ENCODE results near the gene PDE2A.

Gene PDE2A

DNA sequence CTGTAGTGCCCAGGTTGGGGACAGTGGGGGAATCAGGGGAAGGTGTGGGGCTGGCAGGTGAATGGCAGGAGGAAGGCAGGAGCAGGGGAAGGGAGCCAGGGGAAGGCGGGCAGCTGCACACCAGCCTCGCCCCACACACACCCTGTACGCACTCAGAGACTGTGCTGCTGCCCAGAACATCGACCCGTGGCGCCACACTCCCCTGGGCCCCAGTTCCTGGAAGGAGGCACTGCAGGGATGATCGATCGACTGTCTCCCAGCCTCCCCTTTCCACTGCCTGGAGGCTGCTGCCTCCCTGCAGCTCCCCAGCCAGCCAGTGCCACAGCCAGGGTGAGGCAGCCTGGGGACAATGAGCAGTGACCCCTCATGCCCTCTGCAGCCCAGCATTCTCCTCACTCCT is 19.2 kb downstream of the PDE2A start:
- no peak for DNase-seq

DNA sequence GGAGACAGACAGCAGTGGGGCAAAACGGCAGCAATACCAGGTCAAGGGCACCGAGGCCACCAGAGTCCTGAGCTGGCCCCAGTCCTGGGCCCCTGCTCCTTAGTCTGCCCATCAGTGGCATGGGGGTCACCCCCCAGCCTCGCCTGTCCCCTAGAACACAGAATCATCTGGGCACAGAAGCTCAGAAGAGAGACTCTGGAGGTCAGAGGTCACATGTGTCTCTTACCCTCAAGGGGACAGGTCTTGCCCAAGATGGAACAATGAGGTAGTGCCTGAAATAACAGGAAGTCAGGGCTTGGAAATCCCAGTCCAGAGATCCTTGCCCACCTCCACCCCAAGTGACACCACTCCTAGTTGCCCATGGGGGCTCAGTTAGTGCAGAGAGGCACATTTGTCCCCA is 20.6 kb downstream of the PDE2A start:
- DNase-seq = no peak

DNA sequence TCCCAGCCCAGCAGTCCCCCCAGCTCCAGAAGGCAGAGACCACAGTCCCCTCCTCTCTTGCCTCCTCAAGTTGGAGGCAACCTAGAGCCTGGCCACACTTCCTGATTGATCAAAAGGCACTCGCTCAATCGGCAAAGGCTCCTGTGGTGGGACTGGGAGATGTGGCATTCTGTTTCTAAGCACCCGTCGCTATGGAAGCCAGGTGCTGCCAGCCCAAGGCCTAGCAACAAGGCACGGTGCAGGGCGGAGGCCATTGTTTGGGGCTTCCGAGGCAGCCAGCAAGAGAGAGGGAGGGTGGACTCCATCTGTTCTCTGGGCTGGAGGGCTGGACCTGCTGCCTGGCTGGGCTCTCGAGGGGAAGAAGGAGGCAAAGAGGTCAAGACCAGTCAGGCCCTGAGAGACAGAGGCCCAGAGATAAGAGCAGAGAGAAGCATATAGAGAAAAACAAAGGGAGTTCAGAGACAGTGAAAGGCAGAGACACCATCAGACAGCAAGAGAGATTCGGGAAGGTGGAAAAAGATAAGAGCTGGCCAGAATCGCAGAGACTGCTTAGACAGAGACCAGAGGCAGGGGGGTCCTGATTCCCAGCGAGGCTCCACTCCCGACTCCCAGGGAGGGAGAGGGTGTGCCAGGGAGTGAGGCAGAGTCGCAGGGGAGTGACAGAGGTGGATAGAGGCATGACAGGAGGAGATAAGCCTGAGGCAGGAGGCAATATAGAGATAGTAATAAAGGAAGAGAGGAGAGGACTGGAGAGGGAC is 21.2 kb downstream of the PDE2A start:
- no peak for DNase-seq

DNA sequence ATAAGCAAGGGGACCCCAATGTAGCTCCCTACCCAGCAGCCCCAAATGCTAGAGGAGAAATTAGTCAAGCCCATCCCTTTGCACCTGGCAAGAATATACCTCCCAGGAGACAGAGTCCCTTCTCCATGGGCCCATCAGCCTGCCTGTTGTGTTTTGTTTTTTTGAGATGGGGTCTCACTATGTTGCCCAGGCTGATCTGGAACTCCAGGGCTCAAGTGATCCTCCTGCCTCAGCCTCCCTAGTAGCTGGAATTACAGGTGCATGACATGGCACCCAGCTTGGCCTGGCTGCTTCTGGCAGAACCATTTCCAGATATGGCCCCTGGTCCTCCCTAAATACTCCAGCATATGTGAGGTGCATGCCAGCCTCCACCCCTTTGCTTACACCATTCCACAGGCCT is 22.1 kb downstream of the PDE2A start:
- no peak for DNase-seq

DNA sequence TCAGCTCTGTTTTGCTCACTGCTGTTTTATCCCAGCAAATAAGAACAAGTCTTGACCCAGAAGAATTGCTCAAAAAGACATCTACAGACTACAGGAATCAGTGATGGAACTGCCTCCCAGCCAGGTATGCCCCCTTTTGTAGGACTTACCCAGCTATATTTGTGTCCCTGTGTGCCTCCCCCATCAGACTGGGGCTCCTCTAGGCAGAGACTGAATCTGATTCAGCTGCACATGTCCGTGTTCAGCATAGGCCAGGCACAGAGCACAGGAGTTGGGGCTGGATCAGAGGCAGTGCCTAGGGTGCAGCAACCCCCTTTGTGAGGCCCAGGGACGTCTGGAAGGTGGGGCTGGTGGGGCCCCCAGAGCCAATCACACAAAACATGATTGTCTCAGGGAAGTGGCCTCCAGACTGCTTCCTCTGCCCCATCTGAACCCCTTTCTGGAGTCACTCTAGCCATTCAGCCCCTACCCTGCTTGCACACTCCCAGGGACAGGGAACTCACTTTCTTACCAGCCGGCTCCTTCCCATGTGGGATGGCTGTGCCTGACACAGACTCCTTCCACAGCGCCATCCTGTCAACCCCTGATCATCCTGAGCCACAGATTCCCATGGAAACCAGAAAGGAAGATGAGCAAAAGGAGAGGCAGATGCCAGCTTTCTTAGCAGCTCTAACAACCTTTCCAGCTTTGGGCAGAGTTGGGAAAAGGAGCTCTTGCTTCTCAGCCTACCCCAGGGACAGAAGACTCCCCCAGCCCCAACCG is 24.8 kb downstream of the PDE2A start:
- DNase-seq = no peak

DNA sequence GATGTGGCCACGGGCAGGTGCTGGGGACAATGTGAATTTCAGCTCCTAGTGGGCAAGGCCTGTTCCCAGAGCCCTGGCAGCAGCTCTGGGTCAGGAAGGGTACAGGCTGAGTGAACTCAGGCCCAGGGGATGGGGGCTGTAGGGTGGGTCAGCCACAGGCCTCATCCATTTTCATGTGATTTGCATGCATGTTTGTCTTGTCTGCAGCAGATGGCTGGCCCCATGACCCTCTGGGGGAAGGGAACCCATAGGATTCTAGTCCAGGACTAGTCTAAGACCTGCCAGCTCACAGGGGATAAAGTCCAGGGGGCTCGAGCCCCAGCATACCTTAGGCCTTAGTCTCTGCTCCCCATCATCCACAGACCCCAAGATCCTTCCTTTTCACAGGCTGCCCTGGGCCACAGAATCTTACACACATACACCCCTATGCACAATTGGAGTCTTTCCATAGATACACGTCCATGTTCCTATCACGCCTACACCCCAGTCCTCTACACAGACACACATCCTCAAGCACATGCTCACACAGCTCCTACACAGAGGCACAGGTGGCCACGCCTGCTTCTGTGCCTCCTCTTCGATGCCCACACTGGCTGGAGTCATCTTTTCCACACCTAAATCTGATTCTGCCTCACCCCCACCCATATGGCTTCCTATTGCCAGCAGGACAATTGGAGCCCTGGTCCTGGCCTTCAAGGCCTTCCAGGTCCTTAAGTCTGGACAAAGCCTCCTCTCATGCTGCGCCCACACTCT is 25.7 kb downstream of the PDE2A start:
- DNase-seq = no peak

DNA sequence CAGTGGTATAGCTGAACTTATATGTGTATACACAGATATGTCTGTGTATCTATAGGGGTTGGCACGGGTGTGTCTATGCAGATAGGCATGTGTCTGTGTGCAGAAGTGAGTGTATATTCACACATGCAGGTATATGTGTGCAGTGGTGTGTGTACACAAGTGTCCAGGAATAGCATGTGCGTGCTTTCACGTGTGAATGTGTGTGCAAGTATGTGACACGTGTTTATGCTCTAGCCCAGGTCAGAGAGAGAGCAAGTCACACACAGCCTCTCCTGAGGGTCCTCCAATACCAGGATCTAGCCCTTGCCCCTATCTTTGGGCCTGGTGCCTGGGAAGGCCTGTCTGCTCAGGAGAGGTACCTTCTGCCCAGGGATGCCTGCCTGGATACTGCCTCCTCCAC is 26.3 kb downstream of the PDE2A start:
- no peak for DNase-seq

DNA sequence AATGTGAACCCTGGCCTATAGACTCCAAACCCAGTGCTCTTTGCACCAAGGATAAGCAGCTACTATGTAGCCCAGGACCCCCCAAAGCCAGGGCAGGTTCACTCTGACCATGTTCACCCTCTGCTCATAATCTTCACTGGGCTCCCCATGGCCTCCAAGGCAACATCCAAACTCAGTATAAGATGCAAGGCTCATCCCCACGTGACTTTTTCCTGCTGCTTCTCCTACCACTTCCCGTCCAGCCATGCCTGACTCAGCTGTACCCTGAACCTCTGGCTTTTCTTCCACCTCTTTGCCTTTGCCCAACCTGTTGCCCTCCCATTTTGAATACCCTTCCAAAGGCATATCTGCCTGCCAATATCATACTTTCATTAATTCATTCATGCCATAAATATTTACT is 27.8 kb downstream of the PDE2A start:
- no peak for DNase-seq

DNA sequence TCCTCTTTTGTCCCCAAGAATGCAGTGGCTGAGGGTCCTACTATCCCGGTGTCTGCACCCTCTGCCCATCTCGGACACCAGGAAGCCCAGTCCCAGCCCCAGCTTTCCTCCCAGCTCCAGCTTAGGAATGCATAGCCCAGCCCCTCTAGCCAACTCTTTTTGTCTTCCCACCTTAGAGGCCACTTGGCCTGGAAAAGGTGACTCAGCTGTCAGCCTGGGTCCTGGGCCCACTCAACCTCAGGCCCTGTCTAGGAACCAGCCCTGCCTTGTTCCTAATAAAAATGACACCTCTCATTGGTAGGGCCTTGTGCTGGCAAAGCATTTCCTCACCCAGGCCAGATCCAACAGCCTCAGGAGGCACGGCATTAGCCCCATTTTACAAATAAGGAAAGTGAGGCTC is 28.2 kb downstream of the PDE2A start:
- no peak for DNase-seq

DNA sequence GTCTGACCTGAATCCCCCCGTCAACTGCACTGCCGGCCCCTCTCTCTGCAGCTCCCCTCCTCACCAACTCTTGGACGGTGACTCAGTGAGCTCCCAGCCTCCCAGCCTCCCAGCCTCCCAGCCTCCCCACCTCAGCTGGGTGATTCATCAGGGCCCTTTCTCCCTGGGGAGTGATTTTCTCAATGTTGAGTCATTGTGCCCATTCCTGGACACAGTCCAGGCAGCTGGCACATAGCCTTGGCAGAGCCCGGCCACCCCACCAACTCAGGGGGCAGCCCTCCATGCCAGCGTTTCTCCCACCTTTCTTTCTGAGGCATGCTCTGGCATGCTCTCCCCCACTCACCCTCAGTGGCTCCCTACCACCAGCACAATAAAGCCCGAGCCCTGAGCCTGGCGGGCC is 30.7 kb downstream of the PDE2A start:
- DNase-seq = no peak

DNA sequence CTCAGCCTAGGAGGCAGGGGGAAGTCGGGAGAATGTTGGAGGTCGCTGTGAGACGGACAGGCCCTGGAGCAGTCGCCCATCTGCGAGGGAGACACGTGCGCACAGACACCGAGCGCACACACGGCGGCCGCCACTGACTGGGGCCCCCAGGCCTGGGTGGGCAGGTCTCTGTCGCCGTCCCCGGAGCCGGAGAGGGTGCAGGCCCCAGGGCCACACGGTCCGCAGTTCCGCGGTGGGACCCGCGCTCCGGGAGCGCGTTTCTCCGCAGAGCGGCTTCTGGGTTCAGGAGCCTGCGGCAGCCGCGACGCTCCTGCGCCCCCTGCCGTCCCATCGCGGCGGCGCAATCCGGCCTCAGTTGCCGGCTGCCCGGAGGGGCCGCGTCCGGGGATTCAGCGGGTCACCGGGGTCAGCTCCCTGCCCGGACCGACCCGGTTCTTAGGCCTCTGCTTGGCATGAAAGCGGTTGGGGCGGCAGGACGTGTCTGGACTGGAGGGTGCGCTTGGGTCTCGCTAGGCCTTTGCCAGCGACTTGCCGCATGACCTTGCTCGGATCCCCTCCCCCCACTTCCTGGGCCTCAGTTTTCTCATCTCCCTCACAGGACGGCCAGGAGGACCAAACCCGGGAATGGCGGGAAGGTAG is 31.2 kb downstream of the PDE2A start:
- peak; percentile 52 to 68 for DNase-seq

DNA sequence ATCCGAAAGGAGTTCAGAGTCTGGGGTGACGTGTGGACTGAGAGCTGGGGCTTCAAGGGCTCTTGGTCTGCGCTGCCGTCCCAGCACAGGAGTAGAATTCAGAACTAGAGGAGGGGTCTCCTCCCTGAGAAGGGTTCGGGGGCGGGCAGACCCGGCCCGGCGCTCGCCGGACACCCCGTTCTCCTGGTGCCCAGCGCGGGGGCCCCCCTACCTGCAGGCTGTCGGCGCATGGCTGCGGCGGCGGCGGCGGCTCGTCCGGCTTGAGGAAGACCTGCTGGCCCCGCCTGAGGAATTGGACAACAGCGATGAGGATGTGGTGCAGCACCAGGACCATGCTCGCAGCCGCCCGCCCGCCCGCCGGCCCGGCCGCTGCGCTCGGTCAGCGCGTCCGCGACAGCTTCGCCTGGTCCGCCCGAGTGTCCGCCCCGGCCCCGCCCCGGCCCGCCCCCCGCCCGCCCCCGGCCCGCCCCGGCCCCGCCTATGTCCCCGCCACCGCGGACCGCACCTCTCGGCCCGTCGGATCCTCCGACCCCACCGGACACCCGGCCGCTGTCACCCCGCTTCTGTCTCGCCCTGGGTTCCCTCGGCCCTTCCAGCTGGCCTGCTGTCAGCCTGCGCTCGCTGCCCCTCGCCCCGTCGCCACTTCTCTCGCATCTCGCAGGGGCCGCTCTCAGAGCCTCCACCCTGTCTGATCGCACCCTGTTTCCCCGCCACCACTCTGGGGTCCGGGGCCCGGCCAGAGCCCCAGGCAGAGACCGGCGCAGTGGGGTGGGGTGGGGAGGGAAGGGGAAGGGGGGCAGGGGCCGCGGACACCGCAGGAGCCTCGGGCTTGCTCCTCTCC is 32.0 kb downstream of the PDE2A start:
- peak in 1 of 2 donors; percentile 19 for DNase-seq

DNA sequence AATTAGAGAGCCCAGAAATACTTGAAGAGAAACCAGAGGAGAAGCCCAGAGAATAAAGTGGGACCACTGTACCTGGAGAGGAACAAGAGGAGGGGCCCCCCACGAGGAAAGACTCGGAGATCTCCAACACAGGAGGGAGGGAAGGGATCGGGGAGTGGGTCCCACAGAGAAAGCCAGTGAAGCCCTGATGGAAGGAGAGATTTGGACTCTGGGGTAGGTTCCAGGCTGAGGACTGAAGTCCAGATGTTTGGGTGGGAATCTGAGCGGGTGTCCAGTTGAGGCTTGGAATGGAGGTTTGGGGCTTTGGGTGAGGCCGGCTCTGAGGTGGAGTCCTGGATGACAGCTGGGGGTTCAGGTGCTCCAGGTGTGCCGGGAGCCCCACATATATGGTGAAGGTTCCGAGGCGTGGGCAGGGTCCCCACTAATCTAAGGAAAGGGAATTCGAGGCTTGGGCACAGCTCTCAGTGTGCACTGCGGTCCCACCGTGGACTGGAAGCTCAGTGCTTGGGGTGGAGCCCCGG is 32.6 kb downstream of the PDE2A start:
- DNase-seq = no peak

DNA sequence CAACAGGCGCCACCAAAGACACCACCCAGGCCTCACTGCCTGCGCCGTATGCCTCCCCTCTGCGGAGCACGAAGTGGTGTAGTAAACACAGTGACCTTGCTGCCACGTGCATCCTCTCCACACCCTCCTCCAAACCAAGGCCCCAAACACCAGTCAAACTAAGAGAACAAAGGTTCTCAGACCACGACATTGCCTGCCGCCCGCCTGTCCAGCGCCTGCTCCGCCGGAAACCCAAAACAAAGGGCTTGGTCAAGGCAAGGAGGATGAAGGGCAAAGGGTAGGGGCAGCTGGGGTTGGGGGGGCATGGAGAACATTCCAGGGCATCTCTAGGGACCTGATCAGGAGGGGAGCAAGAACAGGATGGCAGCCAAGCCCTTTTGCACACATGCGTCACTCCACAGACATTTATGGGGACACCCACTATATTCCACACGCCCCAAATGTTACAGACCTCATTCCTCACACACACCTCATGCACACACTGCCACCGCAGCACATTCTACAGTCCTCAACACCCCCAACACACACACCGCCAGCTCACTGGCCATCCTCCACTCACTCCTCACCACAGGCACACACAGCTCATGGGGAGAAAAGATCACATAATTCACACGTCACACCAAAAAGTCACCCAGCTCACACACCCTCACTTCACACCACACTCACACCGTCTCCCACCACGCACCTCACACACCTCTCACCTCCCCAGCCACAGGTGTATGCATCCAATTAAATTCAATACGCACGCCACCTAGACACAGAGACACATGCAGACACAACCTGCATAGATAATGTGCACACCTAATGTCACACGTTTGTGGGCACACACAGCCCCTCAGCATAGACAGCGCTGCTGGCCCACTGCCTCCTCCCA is 34.5 kb downstream of the PDE2A start:
- DNase-seq = no peak

DNA sequence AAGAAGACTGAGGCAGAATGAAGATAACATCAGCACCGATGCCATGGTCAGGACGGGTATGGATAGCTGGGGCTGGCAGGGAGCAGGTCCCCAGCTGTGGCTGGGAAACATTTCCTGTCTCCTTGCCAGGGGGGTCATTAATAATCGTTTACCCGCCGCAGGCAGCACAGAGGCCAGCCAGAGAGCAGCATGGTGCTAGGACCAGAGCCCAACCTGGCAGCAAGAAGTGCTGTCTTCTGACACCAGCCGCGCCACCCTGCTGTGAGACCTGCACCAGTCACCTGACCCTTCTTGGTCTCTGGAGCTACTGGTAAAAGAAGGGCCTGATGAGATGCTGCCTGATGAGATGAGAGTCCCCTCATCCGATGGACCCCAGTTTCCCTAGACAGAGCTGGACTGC is 36.3 kb downstream of the PDE2A start:
- DNase-seq = no peak

DNA sequence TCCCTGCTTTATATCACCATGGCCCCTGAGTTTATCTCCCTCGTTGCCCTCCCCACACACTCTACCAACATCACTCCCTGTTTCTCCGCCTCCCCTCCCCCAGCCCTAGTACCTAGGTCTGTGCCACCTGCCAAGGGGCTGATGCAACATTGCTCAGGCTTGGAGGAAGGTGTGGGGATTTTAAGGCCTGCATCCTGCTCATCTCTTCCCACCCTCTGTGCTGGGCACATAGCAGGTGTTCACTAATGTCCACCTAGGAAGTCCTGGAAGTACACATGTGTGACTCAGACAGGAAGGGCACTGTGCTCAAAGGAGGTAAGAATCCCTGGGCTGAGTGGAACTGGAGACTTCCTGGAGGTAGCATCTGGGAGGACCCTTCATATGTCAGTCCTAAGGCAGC is 37.0 kb downstream of the PDE2A start:
- no peak for DNase-seq

DNA sequence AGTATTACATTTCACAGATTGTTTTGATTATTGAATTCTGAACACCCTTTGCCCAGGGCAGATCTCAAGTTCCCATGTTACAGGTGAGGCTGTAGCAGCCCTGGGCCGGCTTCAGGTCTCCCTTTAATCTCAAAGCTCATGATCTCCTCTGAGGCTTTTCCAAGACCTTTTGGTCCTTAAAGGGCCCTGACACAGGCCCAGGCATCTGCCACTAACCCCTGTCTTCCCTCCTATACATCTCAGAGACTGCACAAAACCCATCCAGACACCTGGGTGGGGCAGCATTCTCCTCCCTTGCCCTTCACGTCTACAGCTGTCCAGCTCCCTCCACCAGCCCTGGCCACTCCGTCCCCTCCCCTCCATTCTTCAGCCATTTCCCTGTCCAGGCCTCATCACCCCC is 37.8 kb downstream of the PDE2A start:
- no peak for DNase-seq

DNA sequence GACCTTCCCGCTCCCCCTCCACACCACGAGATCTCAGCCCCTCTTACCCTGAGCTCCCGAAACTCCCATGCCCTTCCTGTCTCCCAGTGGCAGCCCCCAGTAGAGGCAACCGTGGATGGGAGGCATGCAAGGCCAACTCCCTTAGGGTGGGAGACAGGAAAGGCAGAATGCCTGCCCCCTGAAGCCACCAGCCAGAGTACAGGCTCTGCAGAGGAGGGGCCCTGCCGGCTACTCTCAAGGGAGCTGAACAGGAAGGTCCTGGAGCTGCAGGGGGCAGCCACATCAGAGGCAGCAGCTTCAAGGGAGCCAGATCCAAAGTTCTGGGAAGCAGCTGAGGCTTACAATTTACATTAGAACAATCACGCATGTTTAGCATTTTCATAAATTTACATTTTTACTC is 38.3 kb downstream of the PDE2A start:
- no peak for DNase-seq

DNA sequence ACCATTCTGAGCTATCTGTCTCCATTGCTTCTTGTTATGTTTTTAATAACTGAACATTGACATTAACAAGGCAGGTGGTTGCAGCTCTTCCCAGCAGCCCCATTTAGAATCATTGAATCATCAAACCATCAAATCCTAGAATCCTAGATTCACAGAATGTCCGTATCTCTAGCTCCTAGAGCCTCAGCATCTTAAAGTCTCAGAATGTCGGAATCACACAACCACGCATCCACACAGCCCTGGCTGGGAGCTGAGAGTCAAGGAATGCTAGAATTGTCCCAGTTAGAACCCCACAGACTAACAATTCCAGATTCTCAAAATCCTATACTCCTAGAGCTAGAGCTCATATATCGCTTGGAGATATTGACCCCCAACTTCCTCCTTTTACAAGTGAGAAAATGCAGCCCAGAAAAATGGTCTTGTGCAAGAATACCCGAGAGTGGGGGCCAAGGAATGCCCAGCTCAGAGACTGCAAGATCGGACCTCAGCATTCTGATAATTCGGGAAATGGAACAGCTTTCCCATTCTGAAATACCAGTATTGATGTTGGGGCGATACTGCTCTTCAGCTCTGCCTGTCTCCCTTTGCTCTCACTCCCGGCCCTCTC is 38.8 kb downstream of the PDE2A start:
- DNase-seq = no peak

DNA sequence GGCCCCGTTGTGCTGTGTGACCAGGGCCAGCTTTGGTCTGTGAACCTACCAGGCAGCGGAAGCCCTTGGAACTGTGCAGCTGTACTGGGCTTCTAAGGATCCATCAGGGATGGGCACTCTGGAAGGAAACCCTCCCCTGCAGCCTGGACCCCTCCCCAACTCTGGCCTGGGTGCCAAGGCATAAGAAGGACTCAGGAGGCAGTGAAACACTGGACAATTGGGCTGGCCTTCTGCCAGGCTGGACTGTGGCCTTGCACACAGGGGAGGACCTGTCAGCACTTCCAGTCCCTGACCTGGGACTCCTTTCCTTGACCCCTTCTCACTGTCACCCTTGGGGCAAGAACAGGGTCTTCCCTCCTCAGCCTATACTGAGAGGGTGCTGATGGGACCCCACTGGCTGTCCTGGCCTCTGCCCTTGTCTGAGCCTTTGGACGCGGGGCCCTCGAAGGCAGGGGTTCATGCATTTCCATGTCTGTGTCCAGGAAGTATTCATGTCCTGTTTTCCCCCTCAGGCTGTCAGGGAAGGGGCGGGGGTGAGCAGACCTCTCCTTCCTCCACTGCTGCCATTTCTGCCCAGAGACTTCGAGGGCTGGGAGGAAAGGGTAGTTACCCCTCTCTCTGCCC is 39.6 kb downstream of the PDE2A start:
- DNase-seq = no peak

All from CD4-positive, alpha-beta T cell treated with Interferon alpha-2 for 1 hour (primary cell).